ENCODE results near the gene CBLIF. TPM values are rescaled to one million over a fixed set of nuclear protein-coding genes. Genes with fewer than 3 reads are reported as not detected.
"Not testable (repeated sequence)": the region's sequence is repeated elsewhere in the genome, so short reads cannot be mapped to it uniquely, and the experiment has no call there.

Gene CBLIF
- polyA plus RNA-seq, 4 donors, result not detected

GRCh38 chr11:59801160-59801706 lies 44.1 kb downstream of the CBLIF start:
- no peak for DNase-seq (ENCODE audit: low read depth in 4 of 4, low spot score in 3 of 4)

- DNase-seq (ENCODE audit: low read depth in 4 of 4, low spot score in 3 of 4), result no peak
Observed at GRCh38 chr11:59800390-59801025, 44.8 kb downstream of the CBLIF start.

- no peak for DNase-seq (ENCODE audit: low read depth in 4 of 4, low spot score in 3 of 4)
Observed at GRCh38 chr11:59794417-59794816, 50.9 kb downstream of the CBLIF start.

- DNase-seq (ENCODE audit: low read depth in 4 of 4, low spot score in 3 of 4), result no peak
Observed at GRCh38 chr11:59792507-59792906, 52.8 kb downstream of the CBLIF start.

- no peak for DNase-seq (ENCODE audit: low read depth in 4 of 4, low spot score in 3 of 4)
Observed at GRCh38 chr11:59791639-59792038, 53.7 kb downstream of the CBLIF start.

- DNase-seq (ENCODE audit: low read depth in 4 of 4, low spot score in 3 of 4), result no peak
Observed at GRCh38 chr11:59787816-59788215, 57.5 kb downstream of the CBLIF start.

GRCh38 chr11:59787255-59787588 lies 58.1 kb downstream of the CBLIF start:
- DNase-seq (ENCODE audit: low read depth in 4 of 4, low spot score in 3 of 4), result no peak

- DNase-seq (ENCODE audit: low read depth in 4 of 4, low spot score in 3 of 4), result no peak
Observed at GRCh38 chr11:59785818-59786217, 59.5 kb downstream of the CBLIF start.

- DNase-seq (ENCODE audit: low read depth in 4 of 4, low spot score in 3 of 4), result not testable (repeated sequence)
Observed at GRCh38 chr11:59784441-59784840, 60.9 kb downstream of the CBLIF start.

GRCh38 chr11:59783632-59784090 lies 61.6 kb downstream of the CBLIF start:
- DNase-seq (ENCODE audit: low read depth in 4 of 4, low spot score in 3 of 4), result no peak

- no peak for DNase-seq (ENCODE audit: low read depth in 4 of 4, low spot score in 3 of 4)
Observed at GRCh38 chr11:59782080-59782479, 63.2 kb downstream of the CBLIF start.

GRCh38 chr11:59779487-59779886 lies 65.8 kb downstream of the CBLIF start:
- no peak for DNase-seq (ENCODE audit: low read depth in 4 of 4, low spot score in 3 of 4)

Other genes starting within 250 kb of the CBLIF start
- 10 to 100 TPM; 41.5 to 60.5 (median 50.7) TPM for gene OSBP, start 229.7 kb downstream of the CBLIF start, polyA plus RNA-seq (ENCODE audit: insufficient read length in 4 of 4)
- gene PATL1, start 176.5 kb downstream of the CBLIF start, polyA plus RNA-seq (ENCODE audit: insufficient read length in 4 of 4), result 10 to 100 TPM; 36.6 to 47.4 (median 45.2) TPM
- gene OR10V1, start 131.7 kb downstream of the CBLIF start, polyA plus RNA-seq (ENCODE audit: insufficient read length in 4 of 4), result not detected
- gene STX3, start 90.1 kb downstream of the CBLIF start, polyA plus RNA-seq (ENCODE audit: insufficient read length in 4 of 4), result 10 to 100 TPM in 3 of 4 donors, 1 to 10 TPM in 1; 4.7 to 64.1 (median 45.2) TPM
- gene MRPL16, start 34.7 kb downstream of the CBLIF start, polyA plus RNA-seq (ENCODE audit: insufficient read length in 4 of 4), result 10 to 100 TPM; 45.1 to 62.8 (median 61.5) TPM
- under 1 TPM in 3 of 4 donors, not detected in 1; 0.34 to 0.58 (median 0.57) TPM for gene TCN1, start 21.0 kb upstream of the CBLIF start, polyA plus RNA-seq (ENCODE audit: insufficient read length in 4 of 4)
- gene OOSP3, start 33.3 kb upstream of the CBLIF start, polyA plus RNA-seq (ENCODE audit: insufficient read length in 4 of 4), result not detected
- gene OOSP1, start 92.9 kb upstream of the CBLIF start, polyA plus RNA-seq (ENCODE audit: insufficient read length in 4 of 4), result under 1 TPM in 3 of 4 donors, not detected in 1; 0.16 to 0.42 (median 0.40) TPM
- not detected for gene OOSP4A, start 118.5 kb upstream of the CBLIF start, polyA plus RNA-seq (ENCODE audit: insufficient read length in 4 of 4)
- gene OOSP4B, start 171.7 kb upstream of the CBLIF start, polyA plus RNA-seq (ENCODE audit: insufficient read length in 4 of 4), result not detected
- gene OOSP2, start 194.9 kb upstream of the CBLIF start, polyA plus RNA-seq (ENCODE audit: insufficient read length in 4 of 4), result not detected
- gene MS4A3, start 211.2 kb upstream of the CBLIF start, polyA plus RNA-seq (ENCODE audit: insufficient read length in 4 of 4), result 1 to 10 TPM in 1 of 4 donors, under 1 TPM in 3; 0.26 to 1.3 (median 0.53) TPM
- under 1 TPM in 2 of 4 donors, not detected in 2; 0.04 to 0.15 TPM for gene MS4A2, start 243.2 kb upstream of the CBLIF start, polyA plus RNA-seq (ENCODE audit: insufficient read length in 4 of 4)

Data from left renal pelvis (tissue), 4 donors.